Fibroblast of pulmonary artery (primary cell): ENCODE measurements around the gene C13orf46.
"Not testable (repeated sequence)": the region's sequence is repeated elsewhere in the genome, so short reads cannot be mapped to it uniquely, and the experiment has no call there.

Experiments
- DNase-seq: peaks from one replicate; pipeline ENCODE4 v3.0.0-alpha.2; 2010; ENCODE audit warnings: low read depth
- H3K4me3 ChIP-seq: replicated peaks from 2 replicates; pipeline ENCODE4 v1.5.1; 2011; ENCODE audit warnings: low read depth, mild to moderate bottlenecking, control low read depth, low read length, moderate library complexity
- TF ChIP-seq, protein P1 (sequence below): IDR thresholded peaks from 2 replicates; pipeline ENCODE4 v1.5.1; 2011; ENCODE audit warnings: mild to moderate bottlenecking, control low read depth, low read length, inconsistent platforms; ENCODE audit errors: missing control alignments

Gene C13orf46

DNA sequence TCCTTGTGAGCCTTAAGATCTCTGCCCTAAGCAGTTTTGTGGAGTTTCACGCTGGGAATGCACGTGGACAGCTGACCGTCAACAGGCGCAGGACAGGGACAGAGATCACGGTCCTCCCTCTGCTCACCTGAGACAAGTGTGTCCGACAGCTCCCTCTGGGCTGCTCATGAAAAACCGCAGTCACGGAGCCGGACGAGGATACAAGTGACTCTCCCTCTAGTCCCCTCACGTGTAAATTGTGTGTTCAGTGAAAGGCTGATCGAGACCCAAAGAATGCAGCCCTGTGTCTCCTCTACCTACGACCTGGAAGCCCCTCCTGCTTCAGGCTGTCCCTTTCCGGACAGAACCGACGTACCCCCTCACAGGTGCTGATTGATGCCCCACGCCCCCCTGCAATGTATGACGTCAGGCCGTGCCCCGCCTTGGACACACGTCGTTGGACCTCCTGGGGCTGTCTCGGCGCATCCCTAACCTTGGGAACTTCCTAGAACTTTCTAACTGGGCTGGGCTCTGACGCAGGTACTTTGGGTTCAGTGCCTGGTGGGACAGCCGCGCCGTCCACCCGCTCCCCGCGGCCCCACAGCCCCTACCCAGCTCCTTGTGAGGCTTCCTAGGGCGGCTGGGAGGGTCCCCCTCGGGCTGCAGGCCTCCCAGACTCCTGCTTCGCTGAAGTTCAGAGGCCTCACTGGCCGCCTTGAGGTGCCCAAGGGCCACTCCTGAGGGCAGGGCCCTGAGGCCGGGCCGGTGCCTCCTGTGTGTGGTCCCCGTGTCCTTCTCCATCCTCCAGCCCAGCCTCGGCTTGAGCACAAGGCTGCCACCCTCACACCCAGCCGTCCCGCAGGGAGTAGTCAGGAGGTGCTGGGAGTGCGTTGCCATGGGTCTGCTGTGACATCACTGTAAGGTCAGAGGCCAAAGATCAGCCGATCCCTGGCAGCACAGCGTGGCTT lies at the start of gene C13orf46:
C13orf46 (minus strand) TSS at position 859 of the 947 bp plus-strand sequence; CDS start at position 780, 79 bp downstream.
- TF ChIP-seq, protein P1, sequence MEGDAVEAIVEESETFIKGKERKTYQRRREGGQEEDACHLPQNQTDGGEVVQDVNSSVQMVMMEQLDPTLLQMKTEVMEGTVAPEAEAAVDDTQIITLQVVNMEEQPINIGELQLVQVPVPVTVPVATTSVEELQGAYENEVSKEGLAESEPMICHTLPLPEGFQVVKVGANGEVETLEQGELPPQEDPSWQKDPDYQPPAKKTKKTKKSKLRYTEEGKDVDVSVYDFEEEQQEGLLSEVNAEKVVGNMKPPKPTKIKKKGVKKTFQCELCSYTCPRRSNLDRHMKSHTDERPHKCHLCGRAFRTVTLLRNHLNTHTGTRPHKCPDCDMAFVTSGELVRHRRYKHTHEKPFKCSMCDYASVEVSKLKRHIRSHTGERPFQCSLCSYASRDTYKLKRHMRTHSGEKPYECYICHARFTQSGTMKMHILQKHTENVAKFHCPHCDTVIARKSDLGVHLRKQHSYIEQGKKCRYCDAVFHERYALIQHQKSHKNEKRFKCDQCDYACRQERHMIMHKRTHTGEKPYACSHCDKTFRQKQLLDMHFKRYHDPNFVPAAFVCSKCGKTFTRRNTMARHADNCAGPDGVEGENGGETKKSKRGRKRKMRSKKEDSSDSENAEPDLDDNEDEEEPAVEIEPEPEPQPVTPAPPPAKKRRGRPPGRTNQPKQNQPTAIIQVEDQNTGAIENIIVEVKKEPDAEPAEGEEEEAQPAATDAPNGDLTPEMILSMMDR: no peak
- no peak within 1 kb of the TSS for H3K4me3 ChIP-seq
- DNase-seq: no peak

DNA sequence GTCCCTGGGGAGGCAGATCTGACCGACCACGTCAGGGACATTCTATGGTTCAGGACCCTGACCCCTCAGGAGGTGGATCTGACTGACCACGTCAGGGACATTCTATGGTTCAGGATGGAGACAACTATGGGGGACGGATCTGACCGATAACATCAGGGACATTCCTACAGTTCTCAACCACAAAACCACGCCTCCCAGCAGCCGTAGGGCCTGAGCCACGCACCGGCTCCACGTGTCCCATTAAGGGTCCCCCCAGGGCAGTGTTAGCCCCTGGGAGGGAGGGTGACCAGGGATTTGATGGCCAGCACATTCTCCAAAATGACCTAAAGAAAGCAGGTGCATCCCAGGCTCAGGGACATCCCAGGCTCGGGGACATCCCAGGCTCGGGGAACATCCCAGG lies 49.0 kb upstream of the C13orf46 start:
- TF ChIP-seq, protein P1: no peak
- no peak overlapping the region for H3K4me3 ChIP-seq
- no peak for DNase-seq

DNA sequence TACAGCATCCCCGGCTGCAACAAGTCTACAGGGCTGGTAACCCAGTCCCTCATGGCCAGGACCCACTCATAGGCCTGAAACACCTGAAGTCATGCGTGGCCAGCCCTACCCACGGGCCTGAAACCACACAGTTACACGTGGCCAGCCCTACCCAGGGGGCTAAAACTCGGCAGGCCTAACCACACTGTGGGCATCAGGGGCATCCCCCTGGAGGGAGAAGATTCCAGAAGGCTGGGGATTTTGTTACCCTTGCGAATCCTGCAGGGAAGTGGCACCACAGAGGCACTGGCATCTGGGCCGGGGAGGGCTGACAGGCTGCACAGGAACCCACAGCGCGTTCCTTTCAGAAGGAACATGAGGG lies 48.4 kb upstream of the C13orf46 start:
- no peak for DNase-seq
- H3K4me3 ChIP-seq: no peak overlapping the region
- TF ChIP-seq, protein P1: no peak

DNA sequence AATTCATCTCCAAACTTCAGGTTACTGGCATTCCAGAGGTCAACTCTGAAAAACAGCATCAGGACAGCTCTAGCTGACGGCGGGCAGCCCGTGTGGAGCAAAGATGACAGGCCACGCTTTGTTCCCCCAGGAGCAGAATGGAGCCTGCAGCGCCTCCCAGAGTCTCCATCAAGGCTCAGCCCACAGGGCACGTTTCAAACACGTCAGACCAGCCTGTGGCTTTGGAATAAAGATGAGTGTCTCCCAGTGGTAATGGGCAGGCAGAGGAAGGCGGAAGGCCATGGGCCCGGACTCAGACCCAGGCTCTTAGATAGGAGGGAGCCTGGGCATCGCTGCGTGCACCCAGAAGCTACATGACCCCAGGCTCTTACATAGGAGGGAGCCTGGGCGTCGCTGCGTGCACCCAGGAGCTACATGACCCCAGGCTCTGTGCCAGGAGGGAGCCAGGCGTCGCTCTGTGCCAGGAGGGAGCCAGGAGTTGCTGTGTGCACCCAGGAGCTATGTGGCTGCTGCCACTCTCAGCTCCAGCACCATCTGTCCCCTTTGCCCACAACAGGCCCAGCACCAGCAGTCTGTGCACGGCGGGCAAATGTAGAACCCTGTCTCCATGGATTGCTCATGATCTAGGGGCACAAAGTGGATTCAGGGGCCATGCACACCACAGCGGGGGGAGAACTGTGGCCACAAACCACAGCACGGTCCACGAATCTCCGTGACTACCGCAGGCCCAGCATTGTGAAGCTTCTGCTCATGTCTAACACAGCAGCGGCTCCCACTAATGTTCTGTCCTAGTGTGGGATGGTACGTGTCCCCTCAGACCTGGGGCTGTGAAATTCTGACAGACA lies 47.8 kb upstream of the C13orf46 start:
- TF ChIP-seq, protein P1: no peak
- DNase-seq: no peak
- no peak overlapping the region for H3K4me3 ChIP-seq

DNA sequence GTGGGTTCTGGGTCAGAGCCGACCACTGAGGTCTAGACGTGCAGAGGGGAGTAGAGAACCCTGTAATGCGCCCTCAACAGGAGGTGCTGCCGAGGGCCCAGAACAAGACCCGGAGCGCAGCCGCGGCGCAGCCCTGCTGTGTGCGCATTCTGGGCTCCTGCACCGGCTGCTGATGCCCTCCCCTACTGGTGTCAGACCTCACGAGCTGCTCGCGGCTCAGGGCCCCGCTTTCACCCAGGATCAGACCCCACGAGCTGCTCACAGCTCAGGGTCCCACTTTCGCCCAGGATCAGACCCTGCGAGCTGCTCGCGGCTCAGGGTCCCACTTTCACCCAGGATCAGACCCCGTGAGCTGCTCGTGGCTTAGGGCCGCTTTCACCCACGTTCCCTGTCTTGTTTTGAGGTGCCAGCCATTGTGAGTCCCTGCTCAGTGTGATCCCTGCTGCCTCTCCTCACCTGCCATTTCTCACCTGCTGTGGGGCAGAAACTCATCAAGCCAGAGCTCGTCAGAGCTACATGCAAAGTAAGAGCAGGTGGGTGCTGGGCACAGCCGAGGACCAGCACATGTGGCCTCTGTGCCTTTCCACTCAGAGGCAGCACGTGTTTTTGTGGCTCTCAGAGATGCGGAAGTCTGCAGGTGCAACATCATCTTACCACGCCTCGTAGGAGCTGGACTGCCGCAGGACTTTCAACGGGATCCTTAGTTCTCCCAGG lies 47.0 kb upstream of the C13orf46 start:
- DNase-seq: no peak
- H3K4me3 ChIP-seq: no peak overlapping the region
- TF ChIP-seq, protein P1: no peak

DNA sequence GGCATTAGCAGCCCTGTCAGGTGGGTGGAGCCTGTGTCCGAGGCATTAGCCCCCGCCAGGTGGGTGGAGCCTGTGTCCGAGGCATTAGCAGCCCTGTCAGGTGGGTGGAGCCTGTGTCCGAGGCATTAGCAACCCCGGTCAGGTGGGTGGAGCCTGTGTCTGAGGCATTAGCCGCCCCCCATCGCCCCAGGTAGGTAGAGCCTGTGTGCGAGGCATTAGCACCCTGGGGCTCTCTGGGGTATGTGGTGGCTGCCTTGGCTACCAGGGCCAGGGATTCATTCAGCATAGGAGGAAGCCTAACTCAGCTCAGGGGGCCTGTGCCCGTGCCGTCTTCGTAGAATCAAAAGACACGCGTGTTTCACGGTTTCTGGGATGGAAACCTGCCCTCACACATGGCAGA lies 46.3 kb upstream of the C13orf46 start:
- not testable (repeated sequence) for H3K4me3 ChIP-seq, DNase-seq

DNA sequence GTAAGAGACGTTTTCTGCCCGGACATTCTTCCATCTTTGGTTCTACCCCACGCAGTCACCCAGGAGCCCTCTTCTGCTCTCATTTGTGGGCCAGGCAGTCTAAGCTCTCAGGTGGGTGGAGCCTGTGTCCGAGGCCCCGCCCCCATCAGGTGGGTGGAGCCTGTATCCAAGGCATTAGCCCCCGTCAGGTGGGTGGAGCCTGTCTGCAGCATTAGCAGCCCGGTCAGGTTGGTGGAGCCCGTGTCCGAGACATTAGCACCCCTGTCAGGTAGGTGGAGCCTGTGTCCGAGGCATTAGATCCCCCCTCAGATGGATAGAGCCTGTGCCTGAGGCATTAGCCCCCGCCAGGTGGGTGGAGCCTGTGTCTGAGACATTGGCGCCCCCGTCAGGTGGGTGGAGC lies 45.5 kb upstream of the C13orf46 start:
- no peak for DNase-seq
- H3K4me3 ChIP-seq: no peak overlapping the region
- TF ChIP-seq, protein P1: no peak
